ENCODE measurements around the gene TRABD2B.

GRCh38 chr1:47991673-47992072 is 5.5 kb downstream of the TRABD2B start:
- TF ChIP-seq REST (IDR thresholded peaks at IDR 0.05; ENCODE audit: low read depth, low read length): no peak
- no peak for TF ChIP-seq SIN3A (IDR thresholded peaks at IDR 0.05; ENCODE audit: borderline replicate concordance, low read depth, low read length)
- TF ChIP-seq, protein P1, sequence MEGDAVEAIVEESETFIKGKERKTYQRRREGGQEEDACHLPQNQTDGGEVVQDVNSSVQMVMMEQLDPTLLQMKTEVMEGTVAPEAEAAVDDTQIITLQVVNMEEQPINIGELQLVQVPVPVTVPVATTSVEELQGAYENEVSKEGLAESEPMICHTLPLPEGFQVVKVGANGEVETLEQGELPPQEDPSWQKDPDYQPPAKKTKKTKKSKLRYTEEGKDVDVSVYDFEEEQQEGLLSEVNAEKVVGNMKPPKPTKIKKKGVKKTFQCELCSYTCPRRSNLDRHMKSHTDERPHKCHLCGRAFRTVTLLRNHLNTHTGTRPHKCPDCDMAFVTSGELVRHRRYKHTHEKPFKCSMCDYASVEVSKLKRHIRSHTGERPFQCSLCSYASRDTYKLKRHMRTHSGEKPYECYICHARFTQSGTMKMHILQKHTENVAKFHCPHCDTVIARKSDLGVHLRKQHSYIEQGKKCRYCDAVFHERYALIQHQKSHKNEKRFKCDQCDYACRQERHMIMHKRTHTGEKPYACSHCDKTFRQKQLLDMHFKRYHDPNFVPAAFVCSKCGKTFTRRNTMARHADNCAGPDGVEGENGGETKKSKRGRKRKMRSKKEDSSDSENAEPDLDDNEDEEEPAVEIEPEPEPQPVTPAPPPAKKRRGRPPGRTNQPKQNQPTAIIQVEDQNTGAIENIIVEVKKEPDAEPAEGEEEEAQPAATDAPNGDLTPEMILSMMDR (IDR thresholded peaks at IDR 0.05): no peak
- TF ChIP-seq ELF1 (IDR thresholded peaks at IDR 0.05): no peak
- no peak for TF ChIP-seq SMC3 (IDR thresholded peaks at IDR 0.05; ENCODE audit: low read depth, low read length)
- no peak for TF ChIP-seq ZBTB33 (IDR thresholded peaks at IDR 0.05; ENCODE audit: borderline replicate concordance, low read depth)
- TF ChIP-seq EP300 (IDR thresholded peaks at IDR 0.05; ENCODE audit: borderline replicate concordance in 1 of 2, low read depth in 1 of 2, low read length in 1 of 2): peak in 1 of 2 experiments; percentile 24; a peak in 1 of 4 replicates

Measured in SK-N-SH (cell line).